ENCODE data around the gene KLHL3. TPM values are rescaled to one million over a fixed set of nuclear protein-coding genes. Genes with fewer than 3 reads are reported as not detected.

KLHL3 gene
- total and polyA plus RNA-seq, 9 donors: 2.6 to 4.8 (median 4.0) TPM

DNA sequence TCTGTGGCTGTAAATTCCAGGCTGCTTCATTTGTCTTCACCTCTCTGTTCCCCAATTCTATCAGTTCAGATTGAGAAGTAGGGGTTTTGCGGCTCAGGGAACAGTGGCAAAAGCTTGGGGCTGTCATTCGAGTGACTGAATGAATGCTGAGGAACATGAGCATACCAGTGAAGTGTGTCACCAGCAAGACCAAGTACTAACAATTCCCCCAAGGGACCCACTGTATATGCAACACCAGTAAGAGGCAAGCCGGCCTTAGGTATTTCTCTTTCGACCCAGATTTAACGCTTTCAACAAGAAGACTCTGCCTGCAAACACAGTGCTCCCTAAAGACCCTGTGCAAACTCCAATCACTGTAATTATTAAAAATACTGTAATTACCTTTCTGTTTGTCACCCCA, 25.8 kb downstream of the KLHL3 start:
- H3K9me3 ChIP-seq (replicated peaks; ENCODE audit: control insufficient read depth, low read depth, low read length): no peaks in the 10 kb centered on the region
- no peak overlapping the region for H3K4me3 ChIP-seq (ENCODE audit: low read length)
- WGBS (ENCODE audit: insufficient coverage): 86% methylated on average over 1 of the region's 5 CpGs
- H3K27me3 ChIP-seq (ENCODE audit: control insufficient read depth, insufficient read depth, low read length): no peaks in the 10 kb centered on the region
- no peak for DNase-seq
- H3K4me1 ChIP-seq (ENCODE audit: control insufficient read depth, insufficient read depth, low read length): no peaks in the 10 kb centered on the region
- H3K27ac ChIP-seq (ENCODE audit: low read length): no peak overlapping the region
- H3K36me3 ChIP-seq (ENCODE audit: control insufficient read depth, insufficient read depth, low read length): peaks cover 2% of the 10 kb centered on the region

DNA sequence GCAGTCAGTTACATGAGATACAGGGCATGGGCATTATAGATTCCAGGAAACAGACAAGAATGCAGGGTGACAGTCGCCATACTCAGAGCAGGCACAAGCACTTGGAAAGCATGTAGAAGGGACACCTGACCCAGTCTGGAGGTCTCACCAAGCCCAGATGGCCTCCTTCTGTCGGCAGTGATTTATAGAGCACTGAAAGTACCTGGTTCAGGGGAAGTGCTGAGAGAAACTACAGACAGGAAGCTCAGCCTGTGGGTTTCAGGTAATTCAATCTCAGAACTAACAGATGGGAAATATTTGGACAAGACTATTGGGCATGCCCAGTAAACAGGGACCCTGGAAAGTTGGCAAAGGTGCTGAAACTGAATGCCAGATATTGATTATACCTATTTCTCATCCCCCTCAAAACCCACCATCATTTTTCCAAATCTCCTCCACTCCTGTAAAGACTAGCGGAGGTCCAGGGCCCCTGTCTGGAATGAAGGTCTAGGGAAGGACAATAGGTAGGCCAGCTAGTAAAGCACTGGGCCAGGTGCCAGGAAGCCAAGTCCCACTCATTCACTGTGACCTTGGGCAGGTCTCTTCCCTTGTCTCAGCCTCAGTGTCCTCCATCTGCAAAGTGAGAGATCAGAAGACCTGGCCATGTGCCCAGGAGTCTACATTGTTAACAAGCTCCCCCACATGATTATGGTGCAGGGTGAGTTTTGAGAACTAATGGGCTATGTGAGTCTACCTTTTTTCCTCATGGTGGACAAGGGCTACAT, 26.9 kb downstream of the KLHL3 start:
- H3K4me3 ChIP-seq (ENCODE audit: low read length): no peak overlapping the region
- no peak for DNase-seq
- no peaks in the 10 kb centered on the region for H3K4me1 ChIP-seq (ENCODE audit: control insufficient read depth, insufficient read depth, low read length)
- WGBS (ENCODE audit: insufficient coverage): 80% methylated on average over 2 of the region's 3 CpGs
- H3K27ac ChIP-seq (ENCODE audit: low read length): no peak overlapping the region
- peaks cover 2% of the 10 kb centered on the region for H3K36me3 ChIP-seq (ENCODE audit: control insufficient read depth, insufficient read depth, low read length)
- H3K9me3 ChIP-seq (replicated peaks; ENCODE audit: control insufficient read depth, low read depth, low read length): no peaks in the 10 kb centered on the region
- no peaks in the 10 kb centered on the region for H3K27me3 ChIP-seq (ENCODE audit: control insufficient read depth, insufficient read depth, low read length)

DNA sequence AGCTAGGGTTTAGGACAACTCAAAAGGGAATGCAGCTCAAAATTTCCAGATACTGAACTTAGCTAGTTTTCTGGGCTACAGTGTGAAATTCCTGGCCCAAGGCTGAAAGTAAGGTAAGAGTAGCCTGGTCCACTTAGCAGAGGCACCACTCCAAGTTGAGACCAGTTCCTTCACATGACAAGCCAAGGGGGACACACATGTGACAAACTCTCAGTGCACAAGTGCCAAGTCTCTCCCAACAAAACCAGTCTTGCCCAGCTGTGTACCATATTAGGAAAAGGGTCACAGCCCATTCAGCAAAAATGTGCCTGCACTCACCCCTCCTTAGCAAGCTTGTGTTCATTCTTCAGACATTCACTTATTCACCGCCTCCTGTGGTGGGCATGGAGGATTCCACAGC, 27.8 kb downstream of the KLHL3 start:
- DNase-seq: no peak
- Histone ChIP-seq H3K4me3 (ENCODE audit: low read length) (no peak overlapping the region), H3K36me3 (ENCODE audit: control insufficient read depth, insufficient read depth, low read length) (peaks cover 2% of the 10 kb centered on the region), H3K9me3 (replicated peaks; ENCODE audit: control insufficient read depth, low read depth, low read length) (no peaks in the 10 kb centered on the region), H3K27me3 (ENCODE audit: control insufficient read depth, insufficient read depth, low read length) (no peaks in the 10 kb centered on the region), H3K4me1 (ENCODE audit: control insufficient read depth, insufficient read depth, low read length) (no peaks in the 10 kb centered on the region), H3K27ac (ENCODE audit: low read length) (no peak overlapping the region)
- WGBS (ENCODE audit: insufficient coverage): no CpG with 5 or more reads among the region's 1 CpG

DNA sequence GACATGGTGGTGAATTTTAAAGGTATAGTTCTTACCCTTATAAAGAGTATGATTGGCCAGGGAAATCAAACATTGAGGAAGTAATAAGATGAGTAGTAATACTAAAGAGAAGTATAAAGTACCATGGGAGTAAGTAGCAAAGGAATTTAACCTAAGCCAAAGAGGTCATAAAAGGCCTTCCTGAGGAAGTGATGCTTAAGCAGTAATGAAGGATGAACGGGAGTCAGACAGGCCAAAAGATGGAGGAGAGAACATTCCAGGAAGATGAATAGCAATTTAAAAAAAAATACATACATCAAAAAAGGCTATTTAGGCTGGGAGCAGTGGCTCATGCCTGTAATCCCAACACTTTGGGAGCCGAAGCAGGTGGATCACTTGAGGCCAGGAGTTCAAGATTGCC, 29.0 kb downstream of the KLHL3 start:
- Histone ChIP-seq H3K9me3 (replicated peaks; ENCODE audit: control insufficient read depth, low read depth, low read length) (no peaks in the 10 kb centered on the region), H3K27me3 (ENCODE audit: control insufficient read depth, insufficient read depth, low read length) (no peaks in the 10 kb centered on the region), H3K36me3 (ENCODE audit: control insufficient read depth, insufficient read depth, low read length) (peaks cover 2% of the 10 kb centered on the region), H3K4me3 (ENCODE audit: low read length) (no peak overlapping the region), H3K4me1 (ENCODE audit: control insufficient read depth, insufficient read depth, low read length) (no peaks in the 10 kb centered on the region), H3K27ac (ENCODE audit: low read length) (no peak overlapping the region)
- DNase-seq: no peak
- WGBS (ENCODE audit: insufficient coverage): no CpG with 5 or more reads among the region's 2 CpGs

DNA sequence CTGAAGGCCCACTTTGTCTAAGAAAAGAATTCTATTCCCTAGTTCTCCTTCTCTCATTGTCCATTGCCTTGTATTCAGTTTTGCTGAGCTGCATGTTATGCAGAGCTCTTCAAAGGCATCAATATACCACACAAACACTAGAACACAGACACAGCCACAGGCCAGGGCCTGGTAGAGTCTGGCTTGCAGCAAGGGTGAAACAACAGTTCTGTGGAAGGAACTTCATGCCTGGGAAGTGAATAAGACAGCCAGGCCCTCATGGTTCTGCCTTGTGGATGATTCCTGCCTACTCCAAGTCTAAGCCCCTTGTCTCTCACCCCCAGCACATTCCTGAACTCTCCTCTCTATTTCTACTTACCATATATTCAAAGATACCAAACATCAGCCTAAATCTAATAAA, 30.8 kb downstream of the KLHL3 start:
- Histone ChIP-seq H3K9me3 (replicated peaks; ENCODE audit: control insufficient read depth, low read depth, low read length) (no peaks in the 10 kb centered on the region), H3K4me3 (ENCODE audit: low read length) (no peak overlapping the region), H3K27me3 (ENCODE audit: control insufficient read depth, insufficient read depth, low read length) (no peaks in the 10 kb centered on the region), H3K36me3 (ENCODE audit: control insufficient read depth, insufficient read depth, low read length) (peaks cover 2% of the 10 kb centered on the region), H3K4me1 (ENCODE audit: control insufficient read depth, insufficient read depth, low read length) (no peaks in the 10 kb centered on the region), H3K27ac (ENCODE audit: low read length) (no peak overlapping the region)
- no peak for DNase-seq

DNA sequence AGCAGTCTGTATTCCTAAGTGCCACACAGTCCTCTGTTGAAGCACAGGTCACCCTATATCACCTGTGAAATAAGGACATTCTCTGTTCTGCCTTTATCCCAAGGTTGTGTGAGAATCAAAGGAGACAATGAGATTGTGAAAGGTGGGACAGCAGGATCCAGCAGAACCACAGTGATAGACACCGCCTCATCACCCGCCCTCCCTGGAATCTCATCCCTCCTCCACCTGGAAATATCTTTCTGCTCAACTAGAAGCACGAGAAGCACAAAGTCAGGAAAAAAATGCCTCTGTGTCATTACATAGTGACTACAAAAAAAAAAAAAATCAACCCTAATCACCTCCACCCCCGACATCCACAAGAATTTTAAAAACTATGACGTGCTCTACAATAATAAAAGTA, 32.3 kb downstream of the KLHL3 start:
- no peaks in the 10 kb centered on the region for H3K9me3 ChIP-seq (replicated peaks; ENCODE audit: control insufficient read depth, low read depth, low read length)
- no peaks in the 10 kb centered on the region for H3K27me3 ChIP-seq (ENCODE audit: control insufficient read depth, insufficient read depth, low read length)
- no peak overlapping the region for H3K27ac ChIP-seq (ENCODE audit: low read length)
- no peak for DNase-seq
- no CpG with 5 or more reads among the region's 5 CpGs for WGBS (ENCODE audit: insufficient coverage)
- H3K4me1 ChIP-seq (ENCODE audit: control insufficient read depth, insufficient read depth, low read length): peaks cover 11% of the 10 kb centered on the region
- no peak overlapping the region for H3K4me3 ChIP-seq (ENCODE audit: low read length)
- H3K36me3 ChIP-seq (ENCODE audit: control insufficient read depth, insufficient read depth, low read length): no peaks in the 10 kb centered on the region

DNA sequence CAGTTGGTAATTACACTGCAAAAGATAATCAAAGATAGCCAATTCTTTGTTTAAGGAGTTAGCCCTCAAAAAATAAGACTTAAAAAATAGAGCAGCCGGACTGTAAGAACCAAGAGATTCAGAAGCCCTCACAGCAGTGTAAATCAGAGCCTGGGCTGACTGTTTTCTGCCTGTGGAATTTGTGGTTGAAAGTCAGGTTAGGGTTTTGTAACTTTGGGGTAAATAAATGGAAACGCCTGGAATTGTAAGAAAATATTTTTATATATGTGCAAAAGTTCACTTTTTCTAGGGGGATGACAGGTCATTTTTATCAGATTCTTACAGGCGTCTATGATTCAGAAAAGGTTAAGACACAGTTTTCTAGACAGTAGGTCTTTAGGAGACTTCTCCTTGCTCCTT, 35.6 kb downstream of the KLHL3 start:
- H3K4me3 ChIP-seq (ENCODE audit: low read length): no peak overlapping the region
- no peak for DNase-seq
- no peaks in the 10 kb centered on the region for H3K27me3 ChIP-seq (ENCODE audit: control insufficient read depth, insufficient read depth, low read length)
- H3K9me3 ChIP-seq (replicated peaks; ENCODE audit: control insufficient read depth, low read depth, low read length): no peaks in the 10 kb centered on the region
- H3K4me1 ChIP-seq (ENCODE audit: control insufficient read depth, insufficient read depth, low read length): peaks cover 11% of the 10 kb centered on the region
- H3K27ac ChIP-seq (ENCODE audit: low read length): no peak overlapping the region
- no peaks in the 10 kb centered on the region for H3K36me3 ChIP-seq (ENCODE audit: control insufficient read depth, insufficient read depth, low read length)
- WGBS (ENCODE audit: insufficient coverage): no CpG with 5 or more reads among the region's 3 CpGs

DNA sequence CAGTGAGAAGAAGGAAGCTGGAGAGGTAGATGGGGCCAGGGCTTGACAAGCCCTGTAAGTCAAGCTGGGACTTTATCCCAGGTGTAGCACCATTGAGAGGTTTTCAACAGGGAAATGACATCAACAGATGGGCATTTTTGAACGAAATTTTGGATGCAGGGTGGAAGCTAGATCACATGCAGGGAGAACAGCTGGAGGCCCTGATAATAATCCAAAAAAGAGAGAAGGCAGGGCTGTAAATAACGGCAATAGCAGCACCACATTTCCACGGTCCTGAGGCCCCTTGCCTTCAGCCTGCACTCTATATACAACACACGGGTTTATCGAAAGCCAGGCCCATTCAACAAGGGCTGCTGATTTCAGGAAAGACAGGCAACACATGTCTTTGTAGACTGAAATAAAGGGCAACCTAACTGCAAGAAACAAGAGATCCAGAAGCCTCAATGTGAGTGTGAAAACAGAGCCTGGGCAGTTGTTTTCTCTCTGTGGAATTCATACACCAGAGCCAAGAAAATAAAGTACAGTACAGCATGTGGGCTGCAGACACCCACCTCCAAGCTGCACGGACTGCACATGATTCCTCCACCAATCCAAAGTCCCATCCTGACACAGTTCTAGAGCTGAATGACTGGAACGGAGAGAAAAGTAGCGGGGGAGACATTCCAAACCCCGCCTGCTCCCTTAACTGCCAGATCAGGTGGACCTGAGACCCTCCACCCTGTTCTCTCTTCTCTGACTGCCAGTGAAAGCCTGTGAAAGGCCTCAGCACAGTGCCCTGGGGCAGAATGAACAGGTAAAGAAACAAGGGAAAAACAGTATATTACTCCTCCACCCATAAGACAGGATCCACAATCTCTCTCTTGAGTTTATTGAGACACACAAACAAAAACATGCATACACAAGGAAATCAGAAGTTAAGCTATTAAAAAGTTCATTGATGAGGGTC, 36.3 kb downstream of the KLHL3 start:
- peak overlapping the region; percentile 7 for H3K27ac ChIP-seq (ENCODE audit: low read length)

DNA sequence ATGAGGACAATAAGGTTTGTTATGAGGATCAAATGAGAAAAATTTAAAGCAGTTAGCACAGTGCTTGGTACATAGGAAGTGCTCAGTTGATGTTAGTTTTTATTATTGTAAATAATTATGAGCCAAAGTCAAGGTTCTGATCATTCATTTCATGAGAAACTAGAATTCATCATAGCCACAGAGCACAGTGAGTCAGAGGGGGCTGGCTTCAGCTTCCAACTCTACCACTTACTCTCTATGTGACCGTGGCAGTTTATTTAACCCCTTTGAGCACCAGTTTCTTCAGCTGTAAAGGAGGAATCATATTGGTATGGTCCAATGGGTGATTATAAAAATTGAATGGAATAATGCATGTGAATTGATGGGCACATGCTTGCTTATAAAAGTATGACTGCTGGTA, 39.4 kb downstream of the KLHL3 start:
- H3K27ac ChIP-seq (ENCODE audit: low read length): no peak overlapping the region
- H3K4me1 ChIP-seq (ENCODE audit: control insufficient read depth, insufficient read depth, low read length): peaks cover 27% of the 10 kb centered on the region
- peaks cover 4% of the 10 kb centered on the region for H3K36me3 ChIP-seq (ENCODE audit: control insufficient read depth, insufficient read depth, low read length)
- no CpG with 5 or more reads among the region's 1 CpG for WGBS (ENCODE audit: insufficient coverage)
- H3K9me3 ChIP-seq (replicated peaks; ENCODE audit: control insufficient read depth, low read depth, low read length): no peaks in the 10 kb centered on the region
- no peaks in the 10 kb centered on the region for H3K27me3 ChIP-seq (ENCODE audit: control insufficient read depth, insufficient read depth, low read length)
- H3K4me3 ChIP-seq (ENCODE audit: low read length): no peak overlapping the region
- no peak for DNase-seq

More for the DNA sequence above, 36.3 kb downstream of the KLHL3 start:
- DNase-seq: peak; percentile 77
- Histone ChIP-seq H3K4me3 (ENCODE audit: low read length) (no peak overlapping the region), H3K27me3 (ENCODE audit: control insufficient read depth, insufficient read depth, low read length) (no peaks in the 10 kb centered on the region), H3K4me1 (ENCODE audit: control insufficient read depth, insufficient read depth, low read length) (peaks cover 14% of the 10 kb centered on the region), H3K36me3 (ENCODE audit: control insufficient read depth, insufficient read depth, low read length) (no peaks in the 10 kb centered on the region), H3K9me3 (replicated peaks; ENCODE audit: control insufficient read depth, low read depth, low read length) (no peaks in the 10 kb centered on the region)
- 20% methylated on average over 2 of the region's 9 CpGs for WGBS (ENCODE audit: insufficient coverage)

DNA sequence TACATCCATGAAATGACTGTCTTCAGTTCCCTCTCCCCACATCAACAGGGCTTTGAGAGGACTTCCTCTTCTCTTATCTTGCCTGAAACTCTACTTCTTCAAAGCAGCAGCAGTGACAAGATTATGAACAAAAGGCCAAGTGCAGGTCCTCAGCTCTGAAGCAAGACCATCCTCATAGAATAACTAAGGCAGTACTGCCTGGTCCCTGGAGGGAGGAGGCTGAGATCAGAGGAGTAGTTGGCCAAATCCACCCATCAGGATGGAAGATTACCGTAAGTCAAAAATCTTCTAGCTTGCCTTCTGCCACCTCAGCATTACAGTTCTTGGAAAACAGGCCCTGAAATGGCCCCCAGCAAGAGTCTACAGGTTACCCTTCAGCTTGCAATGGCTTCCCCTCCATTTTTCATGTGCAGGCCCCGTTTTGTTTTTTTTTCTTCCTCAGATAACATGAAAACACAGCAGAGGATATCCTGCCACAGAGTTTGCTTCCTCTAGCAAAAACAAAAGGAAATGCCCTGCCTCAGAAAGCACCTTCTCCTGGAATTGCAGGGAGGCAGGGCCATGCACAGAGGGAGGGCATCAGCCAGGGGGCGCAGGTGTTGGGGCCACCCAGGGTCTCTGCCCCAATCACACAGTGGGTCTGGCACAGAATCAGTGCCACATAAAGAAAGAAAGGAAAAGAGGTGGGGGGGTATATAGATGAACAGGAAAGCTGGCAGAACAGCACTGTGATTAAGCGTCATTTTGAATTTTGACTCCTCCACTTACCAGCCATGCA, 40.0 kb downstream of the KLHL3 start:
- Histone ChIP-seq H3K9me3 (replicated peaks; ENCODE audit: control insufficient read depth, low read depth, low read length) (no peaks in the 10 kb centered on the region), H3K4me3 (ENCODE audit: low read length) (no peak overlapping the region), H3K27ac (ENCODE audit: low read length) (no peak overlapping the region), H3K36me3 (ENCODE audit: control insufficient read depth, insufficient read depth, low read length) (peaks cover 4% of the 10 kb centered on the region), H3K27me3 (ENCODE audit: control insufficient read depth, insufficient read depth, low read length) (no peaks in the 10 kb centered on the region), H3K4me1 (ENCODE audit: control insufficient read depth, insufficient read depth, low read length) (peaks cover 27% of the 10 kb centered on the region)
- DNase-seq: peak; percentile 23
- 86% methylated on average over 3 of the region's 4 CpGs for WGBS (ENCODE audit: insufficient coverage)

Data from muscle of leg (tissue), 11 donors.